Measurements from ENCODE around the gene USP48.
A peak's percentile ranks its signal among the peaks of the same experiment; 100 is the strongest.
"Not testable (repeated sequence)": the region's sequence is repeated elsewhere in the genome, so short reads cannot be mapped to it uniquely, and the experiment has no call there.

Gene USP48

DNA sequence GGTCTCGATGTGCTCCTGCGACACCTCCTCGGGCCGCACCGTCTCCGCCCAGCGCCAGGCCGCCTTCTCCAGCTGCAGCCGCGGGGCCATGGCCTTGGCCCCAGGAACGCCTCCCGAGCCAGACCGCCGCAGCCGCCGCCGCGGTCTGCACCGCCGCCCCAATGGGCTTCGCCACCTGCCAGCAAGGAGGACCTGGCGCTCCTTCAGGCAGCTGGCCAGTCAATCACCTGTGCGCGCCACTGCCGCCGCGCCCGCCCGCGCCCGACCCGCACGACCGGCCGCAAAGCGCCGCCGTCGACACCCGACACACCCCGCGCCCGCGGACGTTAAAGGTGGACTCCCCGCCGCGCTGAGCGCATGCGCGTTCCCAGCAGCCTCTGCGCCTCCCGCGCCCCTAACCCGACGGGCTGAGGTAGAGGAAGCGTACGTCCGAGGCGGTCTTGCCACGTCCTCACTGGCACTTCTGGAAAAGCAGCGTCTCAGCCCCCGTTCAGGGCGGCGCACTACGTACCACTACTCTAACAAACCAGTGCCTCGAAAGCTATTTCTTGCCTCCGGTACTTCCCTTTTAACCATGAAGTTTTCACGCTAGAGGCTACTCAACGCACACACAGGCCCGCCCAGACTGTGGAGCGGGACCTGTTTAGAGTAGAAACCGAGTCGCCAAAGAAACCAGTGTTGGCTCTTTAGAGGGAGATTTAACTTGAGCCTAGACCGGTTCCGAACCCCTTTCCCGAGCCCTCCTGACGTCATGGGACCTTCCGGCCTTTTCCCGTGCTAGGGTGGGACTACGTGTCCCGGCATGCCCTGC lies at the start of gene USP48:
Gene USP48, minus strand, starts transcription at position 282 of the 811 bp plus-strand sequence. Its CDS starts 192 bp downstream, at position 90.
- DNase-seq = peak; percentile 95

DNA sequence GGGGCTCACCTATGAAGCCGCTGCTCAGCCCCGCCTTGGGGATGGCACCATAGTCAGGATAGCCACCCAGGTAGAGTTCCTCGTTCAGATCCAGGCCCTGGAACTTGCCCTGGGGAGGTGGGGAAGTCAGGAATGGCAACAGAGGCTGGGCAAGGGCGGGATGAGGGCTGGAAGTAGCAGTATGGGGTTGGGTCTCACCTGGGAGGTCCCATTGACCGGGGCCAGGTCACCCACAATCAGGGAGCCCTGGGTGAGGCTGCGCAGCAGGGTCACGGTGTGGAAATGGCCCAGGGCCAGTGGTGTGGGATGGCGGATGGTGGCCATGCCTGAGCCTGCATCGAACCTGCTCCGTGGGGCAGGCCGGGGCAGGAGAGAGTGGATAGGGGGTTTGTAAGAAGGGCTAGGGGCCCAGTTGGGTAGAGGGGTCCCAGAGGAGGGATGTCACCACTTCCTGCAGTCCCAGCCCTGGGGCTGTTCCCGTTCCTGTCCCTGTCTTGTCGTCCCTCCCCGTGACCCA lies 48.6 kb upstream of the USP48 start:
- DNase-seq = no peak

GRCh38 chr1:21830792-21831453 lies 48.0 kb upstream of the USP48 start:
- DNase-seq = no peak

- no peak for DNase-seq
These were observed 46.3 kb upstream of the USP48 start for GRCh38 chr1:21829294-21829693.

GRCh38 chr1:21828506-21829210 lies 45.7 kb upstream of the USP48 start:
- DNase-seq = no peak

DNA sequence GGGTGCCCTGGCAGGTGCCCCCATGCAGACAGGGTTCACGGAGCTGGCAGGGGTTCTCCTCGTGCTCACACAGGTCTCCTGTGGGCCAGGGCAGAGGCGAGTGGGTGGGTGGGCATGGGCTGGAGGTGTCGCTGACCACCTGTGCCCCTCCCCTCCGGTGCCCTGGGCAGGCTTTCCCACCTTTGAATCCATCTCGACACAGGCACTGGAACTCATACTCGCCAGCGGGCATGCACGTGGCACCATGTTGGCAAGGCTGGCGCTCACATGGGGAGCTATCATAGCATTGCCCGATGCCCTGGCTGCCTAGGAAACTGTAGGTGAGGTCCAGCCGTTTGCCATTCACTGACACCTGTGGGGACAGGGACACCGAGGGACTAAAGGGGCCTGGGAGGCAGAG lies 45.1 kb upstream of the USP48 start:
- no peak for DNase-seq

- DNase-seq = no peak
These were observed 44.3 kb upstream of the USP48 start for GRCh38 chr1:21827141-21827679.

- DNase-seq = not testable (repeated sequence)
These were observed 43.7 kb upstream of the USP48 start for GRCh38 chr1:21826694-21827093.

DNA sequence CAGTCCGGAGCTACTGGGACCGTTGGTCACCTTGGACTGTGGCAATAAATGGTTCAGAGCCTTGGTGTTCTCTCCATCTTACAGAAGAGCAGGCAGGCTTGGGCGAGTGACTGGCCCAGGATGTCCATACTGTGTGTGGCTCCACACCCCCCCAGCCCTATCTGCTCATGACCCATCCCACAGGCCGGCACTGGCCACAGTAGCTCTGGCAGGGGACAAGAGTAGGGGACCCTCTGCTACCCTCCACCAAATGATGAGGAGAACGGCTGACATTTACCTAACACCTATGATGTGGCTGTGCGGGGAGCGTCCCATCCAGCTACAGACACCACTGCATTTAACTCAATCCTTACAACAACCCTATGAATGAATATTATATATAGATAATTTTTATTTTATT lies 42.4 kb upstream of the USP48 start:
- DNase-seq = no peak

- no peak for DNase-seq
These were observed 42.0 kb upstream of the USP48 start for GRCh38 chr1:21824926-21825325.

- DNase-seq = no peak
These were observed 41.2 kb upstream of the USP48 start for GRCh38 chr1:21823980-21824702.

DNA sequence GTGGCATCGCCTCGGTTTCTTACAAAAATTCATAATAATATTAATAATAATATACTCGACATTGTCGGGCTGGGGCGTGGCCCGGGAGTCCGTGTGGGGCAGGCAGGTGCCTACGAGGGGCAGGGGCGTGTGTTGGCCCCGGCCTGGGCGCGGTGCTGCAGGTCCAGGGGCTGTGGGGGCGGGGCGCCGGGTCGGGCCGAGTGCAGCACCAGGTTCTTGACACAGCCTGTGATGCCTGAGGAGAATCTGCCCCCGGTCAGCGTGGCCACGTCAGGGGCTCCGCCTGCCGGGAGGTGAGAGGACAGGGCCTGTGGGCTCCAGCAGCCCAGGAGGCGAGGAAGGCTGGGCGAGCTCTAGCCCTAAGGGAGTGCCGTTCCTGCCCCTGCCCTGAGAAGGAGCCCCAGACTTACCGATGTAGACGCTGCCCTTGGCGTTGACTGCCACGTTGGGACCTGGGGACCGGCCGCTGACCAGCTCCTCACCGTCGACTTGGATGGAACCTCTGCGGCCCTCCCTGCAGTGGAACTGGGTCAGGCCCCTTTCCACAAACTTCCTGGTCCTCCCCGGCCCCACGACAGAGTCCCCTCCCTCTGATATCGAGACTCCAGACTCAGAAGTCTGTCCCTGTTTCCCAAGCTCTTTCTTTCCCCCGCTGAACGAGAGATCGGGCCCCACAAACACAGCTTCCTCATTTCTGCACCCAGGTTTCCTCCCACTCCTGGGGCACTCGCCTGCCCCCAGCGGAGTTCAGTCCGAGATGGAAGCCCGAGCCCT lies 40.4 kb upstream of the USP48 start:
- no peak for DNase-seq

- DNase-seq = no peak
These were observed 39.4 kb upstream of the USP48 start for GRCh38 chr1:21822349-21822748.

- DNase-seq = no peak
These were observed 38.6 kb upstream of the USP48 start for GRCh38 chr1:21821385-21822019.

DNA sequence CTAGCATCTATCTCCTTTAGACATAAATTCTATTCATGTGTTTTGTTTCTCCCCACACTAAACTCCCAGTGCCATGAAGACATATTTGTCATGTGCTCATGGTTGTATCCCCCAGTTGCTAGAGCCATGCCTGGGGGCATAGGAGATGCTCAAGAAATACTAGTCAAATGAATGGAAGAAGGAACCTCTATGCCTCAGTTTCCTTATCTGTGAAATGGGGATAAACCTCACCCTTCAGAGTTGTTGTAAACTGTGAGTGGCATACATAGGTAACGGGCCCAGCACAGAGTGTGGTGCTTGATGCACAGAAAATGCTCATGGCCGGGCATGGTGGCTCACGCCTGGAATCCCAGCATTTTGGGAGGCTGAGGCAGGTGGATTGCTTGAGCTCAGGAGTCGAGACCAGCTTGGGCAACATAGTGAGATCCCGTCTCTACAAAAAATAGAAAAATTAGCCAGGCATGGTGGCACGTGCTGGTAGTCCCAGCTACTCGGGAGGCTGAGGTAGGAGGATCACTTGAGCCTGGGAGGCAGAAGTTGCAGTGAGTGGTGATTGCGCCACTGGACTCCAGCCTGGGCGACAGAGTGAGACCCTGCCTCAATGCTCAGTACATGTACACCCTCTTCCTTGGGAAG lies 37.8 kb upstream of the USP48 start:
- DNase-seq = no peak

DNA sequence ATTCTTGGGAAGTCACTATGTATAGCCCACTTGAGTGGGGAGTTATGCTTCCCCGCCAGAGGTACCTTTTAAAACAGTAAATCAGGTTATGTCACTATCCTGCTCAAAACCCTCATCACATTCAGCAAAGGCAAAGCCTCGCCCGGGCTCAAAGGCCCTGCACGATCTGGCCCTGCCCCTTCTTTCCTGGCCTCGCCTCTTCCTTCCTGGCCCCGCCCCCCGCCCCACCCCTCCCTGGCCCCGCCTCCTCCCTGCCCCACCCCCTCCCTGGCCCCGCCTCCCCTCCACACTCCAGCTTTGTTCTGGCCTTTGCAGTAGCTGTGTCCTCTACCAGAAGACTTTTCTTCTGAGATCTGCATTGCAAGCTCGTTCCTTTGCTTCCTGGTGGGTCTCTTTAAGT lies 35.7 kb upstream of the USP48 start:
- DNase-seq = no peak

- no peak for DNase-seq
These were observed 33.8 kb upstream of the USP48 start for GRCh38 chr1:21816602-21817302.

DNA sequence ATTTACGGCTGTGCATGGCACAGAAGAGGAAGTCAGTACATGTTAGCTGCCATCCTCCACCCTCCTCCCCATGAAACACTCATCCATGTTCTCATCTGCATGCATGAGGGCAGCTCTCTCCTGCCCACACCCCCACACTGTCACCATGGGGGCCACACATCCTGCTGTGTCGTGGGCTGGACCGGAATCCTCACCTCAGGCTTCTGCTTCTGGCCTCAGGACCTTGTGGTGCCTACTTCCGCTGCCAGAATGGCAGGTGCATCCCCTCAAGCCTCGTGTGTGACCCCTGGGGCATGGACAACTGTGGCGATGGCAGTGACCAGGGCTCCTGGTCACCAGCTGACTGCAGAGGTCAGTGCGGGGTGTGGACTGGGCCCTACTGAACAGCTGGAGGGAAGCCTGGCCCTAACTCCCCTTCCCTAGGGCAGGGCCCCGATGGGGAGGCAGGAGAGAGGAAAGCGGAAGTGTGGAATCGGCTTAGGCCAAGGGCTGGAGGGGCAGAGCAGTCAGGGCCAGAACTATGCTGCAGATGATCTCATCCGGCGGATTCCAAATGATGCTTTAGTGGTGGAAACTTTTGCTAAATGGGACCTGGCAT lies 32.9 kb upstream of the USP48 start:
- no peak for DNase-seq

GRCh38 chr1:21814981-21815582 lies 32.1 kb upstream of the USP48 start:
- DNase-seq = no peak
